Activated CD4-positive, alpha-beta T cell treated with anti-CD3 and anti-CD28 coated beads for 24 hours (primary cell): ENCODE measurements around the gene KDM5C.
A peak's percentile ranks its signal among the peaks of the same experiment; 100 is the strongest.

Experiments used
- DNase-seq, 2 donors: peaks; one replicate each; pipeline ENCODE4 v3.0.0-alpha.2; 2020; ENCODE audit warnings: low read depth in 2 of 2

KDM5C gene

DNA sequence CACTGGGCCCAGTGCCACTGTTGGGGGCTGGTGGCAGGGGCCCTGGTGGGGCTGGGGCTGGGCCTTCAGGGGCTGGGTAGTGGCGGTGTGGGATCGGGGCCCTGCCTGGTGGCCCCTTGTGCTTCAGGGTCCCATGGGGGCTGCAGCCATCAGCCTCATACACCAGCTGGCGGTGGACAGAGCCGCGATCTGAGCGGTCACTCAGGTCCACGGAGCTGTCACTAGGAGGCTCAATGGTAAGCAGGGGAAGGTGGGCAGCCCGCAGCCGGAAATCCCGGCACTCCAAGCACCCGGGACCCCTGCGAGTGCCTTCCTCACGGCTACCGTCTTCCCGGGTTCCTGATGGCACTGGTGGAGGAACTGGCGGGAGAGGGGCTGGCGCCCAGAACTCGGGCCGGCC is 25.5 kb upstream of the KDM5C start:
- DNase-seq, result no peak

GRCh38 chrX:53249408-53250042 is 24.5 kb upstream of the KDM5C start:
- no peak for DNase-seq

GRCh38 chrX:53247928-53248327 is 22.9 kb upstream of the KDM5C start:
- DNase-seq, result no peak

- DNase-seq, result no peak
Observed at GRCh38 chrX:53246231-53246630, 21.2 kb upstream of the KDM5C start.

- no peak for DNase-seq
Observed at GRCh38 chrX:53244610-53245009, 19.6 kb upstream of the KDM5C start.

DNA sequence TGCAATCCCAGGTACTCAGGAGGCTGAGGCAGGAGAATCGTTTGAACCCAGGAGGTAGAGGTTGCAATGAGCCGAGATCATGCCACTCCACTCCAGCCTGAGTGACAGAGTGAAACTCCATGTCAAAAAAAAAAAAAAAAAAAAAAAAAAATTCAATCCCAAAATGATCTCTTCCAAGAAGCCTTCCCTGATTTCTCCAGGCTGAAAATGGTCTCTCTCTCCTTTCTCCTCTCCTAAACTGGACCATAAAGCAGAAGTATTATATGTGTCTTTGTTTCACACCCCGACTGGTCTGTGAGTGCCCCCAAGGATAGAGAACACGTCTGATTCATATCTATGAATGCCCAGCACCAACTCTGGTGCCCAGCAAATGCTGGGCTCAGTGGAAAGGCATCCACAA is 17.3 kb upstream of the KDM5C start:
- DNase-seq, result no peak

- no peak for DNase-seq
Observed at GRCh38 chrX:53241558-53241957, 16.6 kb upstream of the KDM5C start.

DNA sequence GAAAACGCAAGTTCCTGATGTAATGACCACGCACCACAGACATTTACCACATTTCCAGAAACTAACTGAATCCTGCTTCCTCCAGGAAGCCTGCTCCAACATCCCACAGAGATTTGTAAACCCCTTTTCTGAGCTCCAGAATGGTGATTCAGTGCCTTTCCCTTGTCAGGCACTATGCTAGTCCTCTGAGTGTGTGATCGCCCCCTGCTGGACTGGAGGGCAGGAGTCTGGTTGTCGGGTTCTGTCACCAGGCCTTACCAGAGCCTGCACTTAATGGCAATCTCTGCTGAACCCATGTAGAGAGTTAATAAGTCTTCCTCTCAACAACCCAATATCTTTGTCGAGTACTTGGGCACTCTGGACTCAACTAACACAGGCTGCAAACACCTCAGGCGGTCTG is 14.5 kb upstream of the KDM5C start:
- DNase-seq, result peak in 1 of 2 donors; percentile 65

DNA sequence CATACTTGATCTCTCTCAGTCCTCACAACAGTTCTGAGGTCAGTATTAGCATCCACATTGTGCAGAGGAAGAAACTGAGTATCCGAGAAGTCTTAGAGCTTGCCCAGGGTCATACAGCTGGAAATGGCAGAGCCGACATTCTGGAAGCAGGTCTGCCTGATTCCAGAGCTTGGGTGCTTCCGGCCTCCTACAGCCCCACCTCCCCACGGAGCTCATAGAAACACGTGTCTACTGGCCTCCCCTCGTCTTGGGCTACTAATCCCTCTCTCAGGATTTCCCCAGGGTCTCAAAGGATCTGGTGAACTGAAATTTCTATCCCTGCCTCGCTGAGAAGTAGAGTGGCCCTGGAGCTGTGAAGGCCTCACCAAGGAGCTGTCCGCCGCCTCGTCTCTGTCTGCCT is 12.0 kb upstream of the KDM5C start:
- DNase-seq, result no peak

DNA sequence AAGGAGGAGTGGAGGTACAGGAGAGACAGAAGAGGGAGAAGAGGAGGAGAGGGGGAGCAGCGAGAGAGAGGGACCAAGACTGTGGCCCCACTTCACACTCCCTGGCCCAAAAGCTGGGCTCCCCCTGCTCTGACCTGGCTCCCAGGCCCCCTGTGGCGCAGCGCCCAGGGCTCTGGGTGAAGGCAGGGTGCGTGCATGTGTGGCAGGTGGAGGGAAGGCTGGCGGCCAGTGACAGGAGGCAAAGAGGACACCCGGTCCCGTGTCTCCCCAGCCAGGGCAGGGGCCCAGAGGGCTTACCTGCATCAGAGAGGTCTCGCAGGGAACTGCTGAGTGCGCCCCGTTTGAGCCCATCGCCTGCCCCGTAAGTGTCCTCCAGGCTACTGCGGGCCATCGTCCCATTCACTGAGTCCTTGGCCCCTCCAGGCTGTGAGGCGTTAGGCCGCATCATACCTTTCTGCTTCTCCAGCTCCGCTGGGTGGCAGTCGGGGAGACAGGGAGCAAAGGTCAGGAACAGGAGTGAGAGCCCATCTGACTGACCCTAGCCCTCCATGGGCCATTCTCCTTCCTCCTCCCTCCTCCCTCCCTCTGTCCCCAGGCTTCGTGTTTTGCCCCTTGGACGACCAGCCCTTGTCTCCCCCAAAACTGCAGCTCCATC is 11.1 kb upstream of the KDM5C start:
- DNase-seq, result no peak

DNA sequence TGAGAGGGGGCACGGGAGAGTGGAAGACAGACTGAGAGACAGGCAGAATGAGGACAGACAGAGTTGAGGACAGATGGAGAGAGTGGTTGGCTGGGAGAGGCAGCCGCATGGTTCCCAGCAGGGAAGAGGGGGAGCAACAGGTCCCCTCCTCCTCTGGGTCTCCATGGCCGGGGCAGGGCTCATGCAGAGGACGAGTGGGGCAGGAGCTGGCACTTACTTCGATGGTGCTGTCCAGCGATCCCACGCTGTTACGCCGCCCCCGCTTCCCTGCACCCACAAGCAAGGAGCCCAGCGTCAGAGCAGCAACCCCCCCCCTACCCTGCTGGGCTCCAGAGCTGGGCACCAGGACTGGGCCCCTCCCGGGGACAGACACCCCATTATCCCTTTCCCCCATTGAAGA is 10.6 kb upstream of the KDM5C start:
- DNase-seq, result no peak

DNA sequence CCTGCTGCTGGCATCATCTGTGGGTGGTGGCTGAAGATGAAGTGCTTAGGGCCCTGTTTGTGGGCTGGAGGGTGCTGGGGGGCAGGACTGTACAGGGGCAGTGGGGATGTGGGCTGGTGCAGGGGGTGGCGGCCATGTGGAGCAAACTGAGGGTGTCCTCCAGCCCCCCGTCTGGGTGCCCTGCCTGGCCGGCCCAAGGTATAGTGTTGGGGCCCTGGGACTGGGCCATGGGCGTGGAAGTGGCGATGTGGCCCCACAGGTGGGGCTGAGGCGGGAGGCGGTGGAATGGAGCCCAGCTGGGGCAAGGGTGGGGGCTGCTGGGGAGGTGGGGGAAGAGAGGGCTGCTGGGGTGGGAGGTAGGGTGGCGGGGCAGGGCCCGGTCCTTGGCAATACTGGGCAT is 9.5 kb upstream of the KDM5C start:
- no peak for DNase-seq

- DNase-seq, result no peak
Observed at GRCh38 chrX:53233536-53233935, 8.5 kb upstream of the KDM5C start.

- DNase-seq, result no peak
Observed at GRCh38 chrX:53230116-53230515, 5.1 kb upstream of the KDM5C start.

- no peak for DNase-seq
Observed at GRCh38 chrX:53227224-53227765, 2.3 kb upstream of the KDM5C start.

GRCh38 chrX:53223955-53224859 is 800 bp downstream of the KDM5C start:
- no peak for DNase-seq

DNA sequence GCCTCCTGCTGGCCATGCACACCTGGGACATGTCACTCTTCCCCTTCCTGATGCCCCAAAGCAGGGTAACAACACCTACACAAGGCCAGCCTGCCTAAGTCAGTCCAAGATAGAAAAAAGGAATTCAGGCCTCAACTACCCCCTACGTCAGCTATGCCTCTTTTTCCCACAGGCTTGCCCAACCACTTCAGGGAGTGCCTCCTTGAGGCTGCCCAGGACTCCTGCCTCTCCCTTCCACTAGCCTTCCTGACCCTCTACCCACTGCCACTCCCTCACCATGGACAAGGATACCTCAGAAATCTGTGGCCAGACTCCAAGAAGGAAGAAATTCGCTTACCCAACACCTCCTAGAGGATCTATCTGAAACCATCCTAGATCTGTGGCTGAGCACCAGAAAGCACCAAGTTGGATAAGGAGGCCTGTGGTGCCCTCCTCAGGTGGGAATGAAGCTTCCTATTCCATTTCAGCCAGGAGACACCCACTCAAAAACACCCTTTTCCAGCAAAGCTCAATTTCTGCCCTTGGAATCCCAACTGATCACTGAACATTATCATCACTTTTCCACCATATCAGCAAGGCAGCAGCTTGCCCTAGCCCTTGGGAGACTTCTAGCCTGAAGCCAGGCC is 1.8 kb downstream of the KDM5C start:
- DNase-seq, result no peak

DNA sequence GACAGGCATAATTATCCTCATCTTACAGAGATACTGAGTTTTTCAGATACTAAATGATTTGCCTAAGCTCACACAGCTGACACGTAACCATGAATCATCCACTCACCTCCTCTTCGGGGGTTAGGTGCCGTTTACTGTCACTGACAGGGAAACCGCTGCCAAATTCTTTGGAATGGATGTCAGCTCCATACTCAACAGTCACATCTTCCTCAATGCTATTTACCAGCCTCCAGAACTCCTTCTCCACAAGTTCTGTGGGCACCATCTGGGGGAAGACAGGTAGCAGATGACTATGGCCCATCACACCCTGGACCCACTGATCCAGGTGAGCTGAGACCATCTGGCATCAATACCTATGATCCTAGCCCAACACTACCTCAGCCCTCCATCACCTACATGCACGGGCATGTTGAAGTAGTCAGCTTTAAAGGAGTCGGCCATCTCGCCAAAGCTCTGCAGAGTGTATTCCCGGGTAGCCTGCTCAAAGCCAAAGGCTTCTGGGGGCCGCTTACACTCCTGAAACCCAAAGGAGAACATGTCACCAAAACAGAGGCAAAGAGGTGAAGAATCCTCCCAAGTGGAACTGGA is 13.5 kb downstream of the KDM5C start:
- DNase-seq, result no peak

DNA sequence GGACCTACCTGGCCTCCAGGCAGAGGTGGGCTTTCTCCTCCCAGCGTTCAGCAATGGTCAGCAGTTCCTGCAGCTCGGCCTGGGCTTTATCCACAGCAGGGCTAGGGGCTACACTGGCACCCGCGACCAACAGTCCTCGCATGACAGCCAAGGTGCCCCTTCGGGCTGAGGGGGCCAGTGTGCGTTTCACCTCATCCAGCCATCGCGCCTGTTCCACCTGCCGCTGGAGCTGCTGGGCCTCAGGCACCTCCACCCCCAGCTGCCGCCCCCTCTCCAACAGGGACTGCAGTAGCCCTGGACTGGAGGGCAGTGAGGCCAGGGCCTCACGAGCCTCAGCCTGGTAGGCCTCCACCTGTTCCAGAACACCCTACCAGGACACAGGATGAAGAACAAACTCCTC is 28.3 kb downstream of the KDM5C start:
- no peak for DNase-seq

DNA sequence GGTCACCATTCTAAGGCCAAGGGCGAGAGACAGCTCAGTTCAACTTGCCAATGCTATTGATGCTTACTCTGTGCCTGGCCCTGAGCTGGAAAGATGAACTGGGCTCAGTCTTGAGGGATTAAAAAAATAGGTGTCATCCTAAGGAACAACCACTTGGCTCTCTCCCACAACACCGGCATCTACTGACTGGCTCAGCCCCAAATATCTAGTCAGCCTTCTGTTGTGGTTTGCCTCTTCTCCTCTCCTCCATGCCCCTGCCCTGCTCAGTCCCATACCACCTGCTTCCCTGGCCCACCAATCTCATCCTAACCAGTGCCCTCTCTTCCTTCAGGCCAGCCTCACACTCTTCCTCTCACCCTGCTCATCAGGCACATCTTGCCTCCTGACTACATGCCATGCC is 29.6 kb downstream of the KDM5C start:
- no peak for DNase-seq

DNA sequence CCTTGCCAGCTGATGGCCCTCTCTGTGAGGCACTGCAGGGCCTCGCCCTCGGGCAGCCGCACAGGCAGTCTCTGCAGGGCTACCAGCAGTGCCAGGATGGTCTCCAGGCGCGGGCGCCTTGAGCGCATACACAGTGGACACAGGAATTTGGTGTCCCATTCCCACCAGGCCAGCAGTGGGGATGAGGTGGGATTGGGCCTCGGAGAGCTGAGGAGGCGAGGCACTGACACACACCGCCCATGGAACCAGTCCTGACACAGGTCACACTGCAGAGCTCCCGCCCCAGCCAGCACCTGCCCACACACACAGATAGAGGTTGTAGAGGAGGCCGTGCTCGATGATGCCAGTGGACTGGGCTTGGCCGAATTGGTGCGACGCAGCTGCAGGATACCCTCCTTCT is 30.7 kb downstream of the KDM5C start:
- no peak for DNase-seq

DNA sequence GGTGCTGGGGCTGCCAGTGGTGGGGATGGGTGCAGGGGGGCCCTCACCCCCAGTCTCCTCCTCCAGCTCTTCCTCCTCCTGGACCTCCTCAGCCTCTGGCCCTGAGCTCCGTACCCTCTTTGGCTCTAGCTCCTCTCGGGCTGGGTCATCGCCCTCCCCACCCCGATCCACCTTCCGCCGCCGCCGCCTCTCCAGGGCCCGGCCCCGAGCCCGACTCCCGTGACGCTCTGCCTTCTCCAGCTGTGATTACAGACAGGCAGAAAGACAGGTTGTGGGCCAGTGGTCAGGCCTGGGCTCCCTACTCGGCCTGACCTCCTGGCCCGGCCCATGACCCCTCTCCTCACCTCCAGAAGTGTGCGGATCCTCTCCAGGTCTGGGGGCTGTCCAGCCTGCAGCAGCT is 31.9 kb downstream of the KDM5C start:
- no peak for DNase-seq
